Naive thymus-derived CD4-positive, alpha-beta T cell (primary cell): ENCODE data around the gene DOCK10. TPM values are rescaled to one million over a fixed set of nuclear protein-coding genes. Genes with fewer than 3 reads are reported as not detected.
A peak's percentile ranks its signal among the peaks of the same experiment; 100 is the strongest.

Experiments used
- ATAC-seq: fragments of 150-1000 bp; cut with Tn5 transposase; 2 replicates; pipeline ENCODE4 v1.10.0; 2021; ENCODE audit warnings: mild to moderate bottlenecking, moderate library complexity
- CTCF ChIA-PET: fragments of 350-600 bp; sonication (Branson Sonifier 250); formaldehyde crosslinking; loops from one replicate; lab custom pipeline; 2021; ENCODE audit warnings: antibody characterized with exemption; lab: Charles Lee
- POLR2A ChIA-PET: fragments of 350-600 bp; sonication (Branson Sonifier 250); formaldehyde crosslinking; loops from one replicate; lab custom pipeline; 2021; ENCODE audit warnings: antibody characterized with exemption, inconsistent platforms; lab: Charles Lee
- DNase-seq, 9 donors: peaks; one replicate each; pipeline versions ENCODE4 v3.0.0 to v3.0.0-alpha.2; 2020 to 2022; ENCODE audit warnings: mixed read lengths in 1 of 9
- H3K27ac ChIP-seq: one replicate; pipeline ENCODE4 v1.7.0; 2013; ENCODE audit warnings: mild to moderate bottlenecking, low read depth, low read length, moderate library complexity
- H3K27me3 ChIP-seq, 2 donors: one replicate each; pipeline ENCODE4 v1.7.0; 2013; ENCODE audit warnings: low read length in 2 of 2, mild to moderate bottlenecking in 2 of 2, moderate library complexity in 2 of 2; ENCODE audit not compliant: control insufficient read depth in 2 of 2, insufficient read depth in 2 of 2
- H3K36me3 ChIP-seq, 3 experiments: 1 replicate in 2 of 3; 2 replicates in 1 of 3; pipeline ENCODE4 v1.7.0; 2013; ENCODE audit warnings: low read length in 3 of 3, mild to moderate bottlenecking in 3 of 3, moderate library complexity in 1 of 3; ENCODE audit not compliant: insufficient read depth in 3 of 3, control insufficient read depth in 2 of 3
- H3K4me1 ChIP-seq, 2 donors: one replicate each; pipeline ENCODE4 v1.7.0; 2013; ENCODE audit warnings: low read length in 2 of 2, mild to moderate bottlenecking in 2 of 2, moderate library complexity in 1 of 2; ENCODE audit not compliant: control insufficient read depth in 2 of 2, insufficient read depth in 2 of 2
- H3K4me3 ChIP-seq: 2 replicates; pipeline ENCODE4 v1.7.0; 2013; ENCODE audit warnings: mild to moderate bottlenecking, low read length
- H3K9me3 ChIP-seq, 3 experiments: 1 replicate in 2 of 3; 2 replicates in 1 of 3; pipeline ENCODE4 v1.7.0; 2013; ENCODE audit warnings: low read length in 3 of 3; ENCODE audit not compliant: control insufficient read depth in 2 of 3
- H3K27ac Mint-ChIP-seq, 9 donors: one replicate each; pipeline ENCODE4 v1.8.0; 2020 to 2022; ENCODE audit warnings: mixed read lengths in 9 of 9, mild to moderate bottlenecking in 8 of 9, moderate library complexity in 5 of 9, inconsistent platforms in 2 of 9
- H3K27me3 Mint-ChIP-seq, 5 donors: one replicate each; pipeline ENCODE4 v1.8.0; 2021 to 2022; ENCODE audit warnings: mixed read lengths in 5 of 5, mild to moderate bottlenecking in 1 of 5
- H3K36me3 Mint-ChIP-seq, 5 donors: one replicate each; pipeline ENCODE4 v1.8.0; 2020 to 2022; ENCODE audit warnings: mixed read lengths in 5 of 5, mild to moderate bottlenecking in 3 of 5, inconsistent platforms in 1 of 5
- H3K4me1 Mint-ChIP-seq, 7 donors: one replicate each; pipeline ENCODE4 v1.8.0; 2020 to 2022; ENCODE audit warnings: mixed read lengths in 7 of 7, mild to moderate bottlenecking in 3 of 7, inconsistent platforms in 1 of 7
- H3K4me3 Mint-ChIP-seq, 10 donors: one replicate each; pipeline ENCODE4 v1.8.0; 2020 to 2022; ENCODE audit warnings: mild to moderate bottlenecking in 10 of 10, mixed read lengths in 10 of 10, moderate library complexity in 6 of 10, inconsistent platforms in 2 of 10
- H3K9me3 Mint-ChIP-seq, 11 donors: one replicate each; pipeline ENCODE4 v1.8.0; 2020 to 2022; ENCODE audit warnings: mixed read lengths in 11 of 11, mild to moderate bottlenecking in 4 of 11, inconsistent platforms in 1 of 11, moderate library complexity in 1 of 11
- intact Hi-C, 2 donors: fragments of 100-400 bp; cut with micrococcal nuclease; formaldehyde crosslinking; loops; one replicate each; pipeline ENCODE4 v1.15.1; 2023
- polyA plus RNA-seq, 2 donors: library from polyadenylated mRNA; unstranded; fragments of 300-500 nt; fragmentation: Illumina TruSeq; gene quantifications; one replicate each; pipeline ENCODE4 v1.2.3, GENCODE V29; 2021
- total RNA-seq, 6 experiments: library from RNA in 5 of 6; stranded (reverse) in 5 of 6; gene quantifications; 1 replicate in 5 of 6; 2 replicates in 1 of 6; pipeline ENCODE4 v1.2.3 and lab custom pipeline; 2021 to 2026

The DOCK10 gene
- total and polyA plus RNA-seq, 7 experiments from 2014 or later = 64.2 to 275 (median 211) TPM

DNA sequence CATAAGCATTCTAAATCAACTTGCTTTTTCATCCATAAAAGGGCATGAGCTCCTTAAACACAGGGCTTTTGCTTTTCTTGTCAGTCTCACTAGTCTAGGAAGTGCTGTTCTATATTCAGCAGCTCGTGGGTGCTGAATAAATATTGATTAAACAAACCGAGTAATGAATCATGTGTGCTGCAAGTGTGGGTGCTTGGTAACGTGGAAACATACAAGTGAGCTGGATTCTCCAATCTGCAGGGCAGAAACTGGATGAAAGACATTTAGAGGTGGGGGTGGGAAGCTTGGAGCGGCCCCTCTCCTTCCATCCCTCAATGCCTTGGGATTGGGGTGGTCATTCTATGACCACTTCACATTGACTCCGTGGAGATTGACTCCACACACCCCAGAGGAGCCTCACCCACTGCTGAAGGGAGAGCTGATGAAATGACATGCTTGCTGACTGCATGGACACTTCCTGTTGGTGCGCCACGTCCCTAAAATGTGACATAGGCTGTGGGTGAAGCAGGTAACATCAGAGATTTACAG, 114.6 kb downstream of the DOCK10 start:
- Histone ChIP-seq H3K27ac (peak overlapping the region; percentile 86), H3K4me1 (peaks cover 81 to 95% of the 10 kb centered on the region in 2 donors), H3K4me3 (no peak overlapping the region), H3K27me3 (no peaks in the 10 kb centered on the region), H3K36me3 (peaks cover 3 to 9% (median 5%) of the 10 kb centered on the region in 3 experiments), H3K9me3 (no peaks in the 10 kb centered on the region)
- peaks cover 20 to 72% (median 50%) of the 10 kb centered on the region in 5 donors for H3K36me3 Mint-ChIP-seq
- peak overlapping the region; percentile 87 to 99 (median 96) for H3K27ac Mint-ChIP-seq
- peak overlapping the region; percentile 48 to 85 (median 74) for H3K4me3 Mint-ChIP-seq
- DNase-seq = peak; percentile 18 to 91 (median 85)
- peaks cover 0 to 2% (median 0%) of the 10 kb centered on the region in 11 donors for H3K9me3 Mint-ChIP-seq
- CTCF ChIA-PET = interaction anchor here (0.5 to 4.3 kb wide), 12 partner anchors 9 to 129 kb away, joined by 3 to 27 read pairs (median 4); no protein-coding TSS in a partner anchor
- POLR2A ChIA-PET = interaction anchor here (0.6 to 4.7 kb wide), 16 partner anchors 10 to 122 kb away, joined by 3 to 25 read pairs (median 4); partner anchors contain the start of gene DOCK10
- peak; percentile 89 for ATAC-seq
- no peaks in the 10 kb centered on the region for H3K27me3 Mint-ChIP-seq
- peaks cover 85 to 99% (median 98%) of the 10 kb centered on the region in 7 donors for H3K4me1 Mint-ChIP-seq
- intact Hi-C loops = loop anchor here (1.0 to 10.0 kb wide), 7 partner anchors 20 to 1907 kb away; partner anchors contain the start of genes CUL3 (in 1 of the 2), MRPL44 (in 1 of the 2) and RHBDD1 (in 1 of the 2)

DNA sequence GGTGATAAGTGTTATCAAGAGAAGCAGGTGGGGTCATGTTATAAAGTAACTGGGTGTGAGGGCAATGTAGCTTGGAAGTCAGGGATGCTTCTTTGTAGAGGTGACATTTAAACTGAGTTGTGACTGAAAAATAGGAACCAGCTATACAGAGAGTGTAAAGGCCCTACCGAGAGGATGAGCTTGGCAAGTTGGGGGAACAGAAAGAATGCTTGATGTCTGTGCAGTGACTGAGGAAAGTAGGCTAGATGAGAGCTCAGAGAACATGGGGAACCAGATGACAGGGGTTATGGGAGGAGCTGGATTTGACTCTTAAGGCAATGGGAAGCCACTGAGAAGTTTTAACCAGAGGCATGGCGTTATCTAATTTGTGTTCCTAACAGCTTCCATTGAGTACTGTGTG, 115.3 kb downstream of the DOCK10 start:
- ChIA-PET CTCF (interaction anchor here (0.6 to 4.3 kb wide), 9 partner anchors 10 to 128 kb away, joined by 3 to 27 read pairs (median 4); no protein-coding TSS in a partner anchor), POLR2A (interaction anchor here (0.6 to 4.7 kb wide), 14 partner anchors 11 to 123 kb away, joined by 3 to 25 read pairs (median 4); partner anchors contain the start of gene DOCK10)
- Mint-ChIP-seq H3K9me3 (no peaks in the 10 kb centered on the region), H3K4me1 (peaks cover 78 to 99% (median 97%) of the 10 kb centered on the region in 7 donors), H3K27me3 (no peaks in the 10 kb centered on the region), H3K4me3 (peak overlapping the region; percentile 48 to 85 (median 74)), H3K36me3 (peaks cover 20 to 71% (median 47%) of the 10 kb centered on the region in 5 donors), H3K27ac (peak overlapping the region; percentile 87 to 99 (median 96))
- H3K4me3 ChIP-seq = peak overlapping the region; percentile 14
- DNase-seq (no peak), ATAC-seq (no peak)
- H3K36me3 ChIP-seq = peaks cover 3 to 9% (median 5%) of the 10 kb centered on the region in 3 experiments
- H3K27me3 ChIP-seq = no peaks in the 10 kb centered on the region
- no peaks in the 10 kb centered on the region for H3K9me3 ChIP-seq
- peak overlapping the region; percentile 86 for H3K27ac ChIP-seq
- intact Hi-C loops = loop anchor here (5.0 to 10.0 kb wide), 5 partner anchors 35 to 1908 kb away; partner anchors contain the start of genes CUL3 (in 1 of the 2), MRPL44 (in 1 of the 2) and RHBDD1 (in 1 of the 2)
- H3K4me1 ChIP-seq = peaks cover 81 to 94% of the 10 kb centered on the region in 2 donors

DNA sequence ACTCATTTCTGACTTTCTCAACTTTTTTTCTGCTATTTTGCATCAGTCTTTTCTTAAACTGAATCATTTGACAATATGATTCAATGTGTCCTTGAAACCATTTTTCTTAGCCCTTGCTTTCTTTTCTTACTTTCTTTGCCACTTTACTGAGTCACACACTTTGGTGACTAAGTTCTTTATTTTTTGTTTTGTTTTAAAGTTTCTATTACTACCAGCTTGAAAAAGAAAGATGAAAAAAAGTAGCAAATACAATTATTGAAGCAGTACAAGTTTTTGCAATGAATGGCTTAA, 116.5 kb downstream of the DOCK10 start:
- no peak for ATAC-seq
- ChIA-PET POLR2A (interaction anchor here (4.7 kb wide), 1 partner anchor 12 kb away, joined by 25 read pairs; no protein-coding TSS in a partner anchor), CTCF (interaction anchor here (0.6 to 4.3 kb wide), 3 partner anchors 14 to 77 kb away, joined by 3 to 27 read pairs (median 16); no protein-coding TSS in a partner anchor)
- Mint-ChIP-seq H3K36me3 (peaks cover 17 to 60% (median 42%) of the 10 kb centered on the region in 5 donors), H3K27me3 (no peaks in the 10 kb centered on the region), H3K4me1 (peaks cover 66 to 89% (median 86%) of the 10 kb centered on the region in 7 donors), H3K9me3 (no peaks in the 10 kb centered on the region), H3K27ac (peak overlapping the region; percentile 87 to 99 (median 96)), H3K4me3 (peak overlapping the region; percentile 61 to 85 (median 72))
- H3K4me3 ChIP-seq = no peak overlapping the region
- no peak for DNase-seq
- intact Hi-C loops = loop anchor here (1.0 to 10.0 kb wide), 8 partner anchors 9 to 1909 kb away; partner anchors contain the start of genes CUL3 (in 1 of the 2), MRPL44 (in 1 of the 2) and RHBDD1 (in 1 of the 2)
- H3K27ac ChIP-seq = peak overlapping the region; percentile 86
- H3K27me3 ChIP-seq = no peaks in the 10 kb centered on the region
- H3K9me3 ChIP-seq = no peaks in the 10 kb centered on the region
- H3K36me3 ChIP-seq = peaks cover 3 to 5% (median 3%) of the 10 kb centered on the region in 3 experiments
- H3K4me1 ChIP-seq = peaks cover 69 to 88% of the 10 kb centered on the region in 2 donors

DNA sequence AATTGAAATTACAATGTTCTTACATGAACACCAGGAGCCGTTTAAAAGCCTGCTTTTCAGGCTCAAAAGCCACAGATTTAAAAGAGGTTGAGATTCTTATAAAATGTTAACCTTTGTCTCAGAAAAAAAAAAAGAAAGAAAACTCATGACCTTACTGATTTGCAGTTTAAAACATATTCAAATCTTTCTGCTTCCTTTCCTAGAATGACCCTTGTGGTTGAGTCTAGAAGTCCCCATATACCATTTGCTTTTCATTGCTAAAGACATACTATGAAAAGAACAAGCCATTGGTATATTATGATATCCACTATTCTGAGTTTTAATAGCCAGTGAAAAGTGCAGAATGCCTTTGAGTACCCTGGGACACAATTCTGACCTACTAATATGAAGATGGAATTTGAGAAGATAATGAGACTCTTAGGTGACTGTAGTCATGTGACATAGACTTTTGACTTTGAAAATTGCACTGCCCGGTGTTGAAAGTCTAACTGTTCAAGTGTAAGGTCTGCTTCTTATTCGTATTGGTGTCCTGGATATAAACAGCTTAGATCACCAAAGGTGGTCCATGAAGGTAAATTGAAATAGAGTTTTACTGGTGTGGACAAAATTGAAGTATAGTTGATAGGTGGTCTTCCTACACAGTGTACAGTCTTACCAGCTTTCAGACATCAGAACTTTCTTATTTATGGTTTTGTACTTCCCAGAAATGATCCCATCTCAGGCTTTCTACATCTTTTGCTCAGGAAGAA, 117.0 kb downstream of the DOCK10 start:
- DNase-seq (no peak), ATAC-seq (no peak)
- Histone ChIP-seq H3K27me3 (no peaks in the 10 kb centered on the region), H3K36me3 (peaks cover 0 to 5% (median 3%) of the 10 kb centered on the region in 3 experiments), H3K4me1 (peaks cover 63 to 82% of the 10 kb centered on the region in 2 donors), H3K27ac (peak overlapping the region; percentile 86), H3K9me3 (no peaks in the 10 kb centered on the region), H3K4me3 (no peak overlapping the region)
- intact Hi-C loops = loop anchor here (2.0 to 10.0 kb wide), 7 partner anchors 14 to 1910 kb away; partner anchors contain the start of genes CUL3 (in 1 of the 2), MRPL44 (in 1 of the 2) and RHBDD1 (in 1 of the 2)
- peak overlapping the region in 8 of 10 donors; percentile 11 to 85 (median 66) for H3K4me3 Mint-ChIP-seq
- peak overlapping the region; percentile 68 to 99 (median 96) for H3K27ac Mint-ChIP-seq
- ChIA-PET CTCF (interaction anchor here (0.6 to 4.3 kb wide), 2 partner anchors 70 to 77 kb away, joined by 3 to 27 read pairs; no protein-coding TSS in a partner anchor), POLR2A (interaction anchor here (4.7 kb wide), 1 partner anchor 13 kb away, joined by 25 read pairs; no protein-coding TSS in a partner anchor)
- no peaks in the 10 kb centered on the region for H3K9me3 Mint-ChIP-seq
- no peaks in the 10 kb centered on the region for H3K27me3 Mint-ChIP-seq
- H3K36me3 Mint-ChIP-seq = peaks cover 17 to 55% (median 37%) of the 10 kb centered on the region in 5 donors
- H3K4me1 Mint-ChIP-seq = peaks cover 61 to 84% (median 80%) of the 10 kb centered on the region in 7 donors

DNA sequence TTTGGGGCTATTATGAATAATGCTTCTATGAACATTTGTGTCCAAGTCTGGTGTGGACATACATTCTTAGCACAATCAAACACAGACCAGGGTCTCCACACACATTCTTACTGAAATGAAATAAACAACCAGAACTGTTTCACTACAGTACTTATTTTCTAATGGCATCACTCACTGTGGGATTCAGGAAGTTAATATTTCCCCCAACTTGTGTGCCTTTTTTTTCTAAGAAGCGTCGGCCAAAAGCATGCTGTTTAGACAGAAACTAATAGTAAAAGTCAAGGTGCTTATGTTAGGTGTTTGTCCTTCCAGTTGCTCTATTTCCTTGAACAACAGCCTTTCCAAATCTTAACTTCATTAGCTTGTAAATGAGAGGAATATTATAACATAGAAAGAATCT, 117.6 kb downstream of the DOCK10 start:
- ChIA-PET CTCF (no interaction called here), POLR2A (no interaction called here)
- Mint-ChIP-seq H3K27me3 (no peaks in the 10 kb centered on the region), H3K4me3 (peak overlapping the region in 5 of 10 donors; percentile 11 to 85 (median 54)), H3K9me3 (no peaks in the 10 kb centered on the region), H3K36me3 (peaks cover 15 to 51% (median 36%) of the 10 kb centered on the region in 5 donors), H3K4me1 (peaks cover 59 to 78% (median 74%) of the 10 kb centered on the region in 7 donors), H3K27ac (peak overlapping the region; percentile 68 to 99 (median 96))
- intact Hi-C loops = loop anchor here (2.0 to 10.0 kb wide), 9 partner anchors 14 to 1910 kb away; partner anchors contain the start of genes CUL3 (in 1 of the 2), MRPL44 (in 1 of the 2), RHBDD1 (in 1 of the 2) and WDFY1 (in 1 of the 2)
- Histone ChIP-seq H3K4me3 (no peak overlapping the region), H3K27ac (peak overlapping the region; percentile 86), H3K36me3 (peaks cover 0 to 5% (median 3%) of the 10 kb centered on the region in 3 experiments), H3K9me3 (no peaks in the 10 kb centered on the region), H3K4me1 (peaks cover 59 to 76% of the 10 kb centered on the region in 2 donors), H3K27me3 (no peaks in the 10 kb centered on the region)
- ATAC-seq (no peak), DNase-seq (no peak)
